ENCODE measurements around the gene PRR5L. TPM values are rescaled to one million over a fixed set of nuclear protein-coding genes. Genes with fewer than 3 reads are reported as not detected.

The PRR5L gene
- polyA plus RNA-seq, 1 of the 3 experiments (the other 2 are of a cell fraction) = 0.46 TPM

DNA sequence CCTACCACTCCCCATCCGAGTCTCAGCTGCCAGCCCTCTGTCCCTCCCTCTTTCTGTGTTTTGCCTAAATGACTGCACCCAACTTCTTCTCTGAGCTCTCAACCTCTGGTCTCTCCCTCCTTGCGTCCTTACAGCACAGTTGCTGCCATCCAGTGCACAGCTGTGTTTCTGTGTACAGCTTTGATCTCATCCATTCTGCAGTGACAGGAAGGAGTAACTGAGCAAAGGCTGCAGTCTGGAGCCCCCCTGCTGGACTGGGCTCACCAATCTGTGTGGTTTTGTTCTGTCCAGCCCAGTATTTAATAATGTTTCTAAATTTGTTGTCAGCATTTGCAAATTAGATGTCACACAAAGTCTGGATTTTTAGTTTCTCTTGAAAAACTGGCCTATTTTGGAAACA lies 43.8 kb downstream of the PRR5L start:
- Histone ChIP-seq H3K4me2 (no peak overlapping the region), H3K36me3 (replicated peaks in 1 of 2; ENCODE audit: control insufficient read depth in 1 of 2, insufficient read depth in 2 of 2, low read length in 1 of 2) (no peaks in the 10 kb centered on the region), H3K9ac (no peak overlapping the region), H3K27ac (ENCODE audit: low read depth in 2 of 2, low read length in 1 of 2) (no peak overlapping the region), H3K9me2 (no peaks in the 10 kb centered on the region), H3K4me3 (ENCODE audit: low read depth in 2 of 2, low read length in 1 of 2) (no peak overlapping the region), H3K79me2 (ENCODE audit: insufficient read depth) (no peaks in the 10 kb centered on the region), H3K27me3 (ENCODE audit: insufficient read depth) (no peaks in the 10 kb centered on the region; the same call in 1 of the 2 replicates), H2AFZ (ENCODE audit: low read depth) (no peak overlapping the region), H3K9me3 (no peaks in the 10 kb centered on the region), H3F3A (replicated peaks; ENCODE audit: insufficient read depth) (no peaks in the 10 kb centered on the region), H3K4me1 (ENCODE audit: control insufficient read depth in 1 of 2, insufficient read depth in 2 of 2, low read depth in 1 of 2, low read length in 1 of 2) (peaks cover 0 to 18% of the 10 kb centered on the region in 2 experiments; a peak in 2 of 4 replicates), H4K20me1 (ENCODE audit: insufficient read depth) (no peaks in the 10 kb centered on the region)
- 58% methylated on average over 2 of the region's 2 CpGs for WGBS (ENCODE audit: low lambda C conversion rate)
- CTCF ChIA-PET = interaction anchor here (0.8 to 1.8 kb wide), 4 partner anchors 38 to 153 kb away, joined by 3 to 5 read pairs (median 4); no protein-coding TSS in a partner anchor
- TF ChIP-seq RFX5 (IDR thresholded peaks at IDR 0.05; ENCODE audit: low read length) (no peak), GATA2 (CRISPR knock-in tag; IDR thresholded peaks at IDR 0.05) (peak; percentile 47)
- TF ChIP-seq, protein P1, sequence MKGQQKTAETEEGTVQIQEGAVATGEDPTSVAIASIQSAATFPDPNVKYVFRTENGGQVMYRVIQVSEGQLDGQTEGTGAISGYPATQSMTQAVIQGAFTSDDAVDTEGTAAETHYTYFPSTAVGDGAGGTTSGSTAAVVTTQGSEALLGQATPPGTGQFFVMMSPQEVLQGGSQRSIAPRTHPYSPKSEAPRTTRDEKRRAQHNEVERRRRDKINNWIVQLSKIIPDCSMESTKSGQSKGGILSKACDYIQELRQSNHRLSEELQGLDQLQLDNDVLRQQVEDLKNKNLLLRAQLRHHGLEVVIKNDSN (IDR thresholded peaks at IDR 0.05; ENCODE audit: borderline replicate concordance, low read depth) = no peak
- POLR2A ChIA-PET = no interaction called here
- DNase-seq = peak; percentile 23

GRCh38 chr11:36340897-36341296 lies 44.8 kb downstream of the PRR5L start:
- no peaks in the 10 kb centered on the region for H4K20me1 ChIP-seq (ENCODE audit: insufficient read depth)
- POLR2A ChIA-PET = no interaction called here
- TF ChIP-seq RCOR1 (IDR thresholded peaks at IDR 0.05; ENCODE audit: low read length) (peak; percentile 86), TEAD4 (IDR thresholded peaks at IDR 0.05; ENCODE audit: borderline replicate concordance, insufficient read depth) (no peak), EP300 (IDR thresholded peaks at IDR 0.05; ENCODE audit: borderline replicate concordance in 1 of 2, low read depth in 1 of 2, low read length in 1 of 2) (peak in 1 of 2 experiments; percentile 83; a peak in 2 of 4 replicates), GATA2 (CRISPR knock-in tag; IDR thresholded peaks at IDR 0.05) (peak; percentile 92), TCF12 (IDR thresholded peaks at IDR 0.05) (no peak), MXI1 (IDR thresholded peaks at IDR 0.05; ENCODE audit: low read depth, low read length) (0 out of 2 replicates have a peak, but pooled peaks have one; percentile 22), CHD2 (IDR thresholded peaks at IDR 0.05; ENCODE audit: low read length, partially characterized antibody) (peak; percentile 49)
- H3K79me2 ChIP-seq (ENCODE audit: insufficient read depth) = no peaks in the 10 kb centered on the region
- no peaks in the 10 kb centered on the region for H3K36me3 ChIP-seq (replicated peaks in 1 of 2; ENCODE audit: control insufficient read depth in 1 of 2, insufficient read depth in 2 of 2, low read length in 1 of 2)
- no peak overlapping the region for H2AFZ ChIP-seq (ENCODE audit: low read depth)
- no peak overlapping the region for H3K9ac ChIP-seq
- peak; percentile 64 for DNase-seq
- 17% methylated on average over 5 of the region's 5 CpGs for WGBS (ENCODE audit: low lambda C conversion rate)
- no peaks in the 10 kb centered on the region; the same call in 1 of the 2 replicates for H3K27me3 ChIP-seq (ENCODE audit: insufficient read depth)
- H3K9me2 ChIP-seq = no peaks in the 10 kb centered on the region
- H3K4me3 ChIP-seq (ENCODE audit: low read depth in 2 of 2, low read length in 1 of 2) = no peak overlapping the region
- H3K27ac ChIP-seq (ENCODE audit: low read depth in 2 of 2, low read length in 1 of 2) = no peak overlapping the region
- H3K9me3 ChIP-seq = no peaks in the 10 kb centered on the region
- no peaks in the 10 kb centered on the region for H3F3A ChIP-seq (replicated peaks; ENCODE audit: insufficient read depth)
- H3K4me2 ChIP-seq = no peak overlapping the region
- CTCF ChIA-PET = interaction anchor here (0.8 to 1.8 kb wide), 10 partner anchors 9 to 284 kb away, joined by 3 to 5 read pairs (median 3); no protein-coding TSS in a partner anchor
- H3K4me1 ChIP-seq (ENCODE audit: control insufficient read depth in 1 of 2, insufficient read depth in 2 of 2, low read depth in 1 of 2, low read length in 1 of 2) = peaks cover 0 to 18% of the 10 kb centered on the region in 2 experiments; a peak in 2 of 4 replicates

DNA sequence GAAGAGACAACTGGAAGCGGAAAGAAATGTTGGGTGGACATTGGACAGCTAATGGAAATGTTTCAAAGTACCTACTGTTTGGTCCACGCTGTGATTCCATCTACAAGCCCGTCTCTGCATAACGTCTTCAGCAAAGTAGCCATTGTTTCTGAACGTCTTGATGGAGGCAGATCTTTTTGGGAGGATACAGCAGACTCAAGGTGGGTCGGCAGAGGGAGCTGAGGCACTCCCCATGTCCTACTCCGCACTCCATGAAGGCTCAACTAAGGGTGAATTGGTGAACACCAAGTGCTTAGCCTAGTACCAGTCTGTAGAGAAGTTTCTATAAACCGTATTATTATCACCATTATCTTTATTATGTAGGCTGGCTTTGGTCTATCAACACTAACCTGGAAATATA lies 45.8 kb downstream of the PRR5L start:
- no peaks in the 10 kb centered on the region for H4K20me1 ChIP-seq (ENCODE audit: insufficient read depth)
- no peaks in the 10 kb centered on the region; the same call in 1 of the 2 replicates for H3K27me3 ChIP-seq (ENCODE audit: insufficient read depth)
- H3K4me3 ChIP-seq (ENCODE audit: low read depth in 2 of 2, low read length in 1 of 2) = no peak overlapping the region
- H3K4me1 ChIP-seq (ENCODE audit: control insufficient read depth in 1 of 2, insufficient read depth in 2 of 2, low read depth in 1 of 2, low read length in 1 of 2) = peaks cover 0 to 18% of the 10 kb centered on the region in 2 experiments; a peak in 2 of 4 replicates
- POLR2A ChIA-PET = no interaction called here
- H3K79me2 ChIP-seq (ENCODE audit: insufficient read depth) = no peaks in the 10 kb centered on the region
- H2AFZ ChIP-seq (ENCODE audit: low read depth) = no peak overlapping the region
- no peak overlapping the region for H3K27ac ChIP-seq (ENCODE audit: low read depth in 2 of 2, low read length in 1 of 2)
- H3K9me3 ChIP-seq = no peaks in the 10 kb centered on the region
- no peak overlapping the region for H3K9ac ChIP-seq
- no peak for DNase-seq
- no peak overlapping the region for H3K4me2 ChIP-seq
- TF ChIP-seq GATA2 (CRISPR knock-in tag; IDR thresholded peaks at IDR 0.05) = no peak
- H3F3A ChIP-seq (replicated peaks; ENCODE audit: insufficient read depth) = no peaks in the 10 kb centered on the region
- WGBS (ENCODE audit: low lambda C conversion rate) = 60% methylated on average over 8 of the region's 8 CpGs
- CTCF ChIA-PET = interaction anchor here (0.8 to 1.3 kb wide), 5 partner anchors 8 to 285 kb away, joined by 3 read pairs; no protein-coding TSS in a partner anchor
- H3K36me3 ChIP-seq (replicated peaks in 1 of 2; ENCODE audit: control insufficient read depth in 1 of 2, insufficient read depth in 2 of 2, low read length in 1 of 2) = no peaks in the 10 kb centered on the region
- H3K9me2 ChIP-seq = no peaks in the 10 kb centered on the region

Data from SK-N-SH (cell line).